A549 (cell line): Measurements from ENCODE around the gene EIF4B. TPM values are rescaled to one million over a fixed set of nuclear protein-coding genes. Genes with fewer than 3 reads are reported as not detected.

Source experiments
- ATAC-seq, 2 experiments: fragments of 200-7000 bp in 1 of 2; fragments of >200 bp in 1 of 2; cut with Nextera tagmentation in 1 of 2; cut with Tn5 transposase in 1 of 2; 3 replicates each; pipeline versions ENCODE4 v1.8.0 to v1.9.1; 2018 to 2020; ENCODE audit warnings: mild to moderate bottlenecking in 1 of 2, moderate library complexity in 1 of 2
- CTCF ChIA-PET: fragments of 300-600 bp; sonication (Branson Sonifier 250); formaldehyde crosslinking; extraction: SDS; loops from one replicate; lab custom pipeline; 2021; ENCODE audit warnings: antibody characterized with exemption, inconsistent platforms; lab: Yijun Ruan, JAX
- POLR2A ChIA-PET: fragments of 350-600 bp; formaldehyde crosslinking; extraction: SDS; loops from one replicate; lab custom pipeline; 2021; ENCODE audit warnings: antibody characterized with exemption, inconsistent platforms; lab: Yijun Ruan, JAX
- DNase-seq, 2 experiments: peaks; one replicate each; pipeline versions ENCODE4 v3.0.0 to v3.0.0-alpha.2; 2011 to 2016; ENCODE audit warnings: low read depth in 1 of 2, low spot score in 1 of 2
- FAIRE-seq: peaks from 2 replicates; lab custom pipeline; 2011; peaks lifted over from hg19 to GRCh38; lab: Jason Lieb, UNC
- H3K27ac ChIP-seq, 2 experiments: fragments of >200 bp; sonication (Bioruptor Twin); formaldehyde crosslinking; 3 replicates each; pipeline ENCODE4 v1.5.1; 2016 to 2017
- H3K4me1 ChIP-seq: fragments of >200 bp; sonication (Bioruptor Twin); formaldehyde crosslinking; 3 replicates; pipeline ENCODE4 v1.6.1; 2016
- H3K4me2 ChIP-seq: fragments of >200 bp; sonication (Bioruptor Twin); formaldehyde crosslinking; 3 replicates; pipeline ENCODE4 v1.6.1; 2016
- H3K4me3 ChIP-seq: fragments of >200 bp; sonication (Bioruptor Twin); formaldehyde crosslinking; 3 replicates; pipeline ENCODE4 v1.5.1; 2016
- H3K9me3 ChIP-seq: fragments of >200 bp; sonication (Bioruptor Twin); formaldehyde crosslinking; 3 replicates; pipeline ENCODE4 v1.6.1; 2016
- CBX2 ChIP-seq: fragments of 200-600 bp; sonication (generic); IDR thresholded peaks from 2 replicates; pipeline ENCODE4 v1.6.1; 2016; ENCODE audit warnings: low read depth, mild to moderate bottlenecking, borderline replicate concordance
- CEBPB ChIP-seq, 2 experiments: fragments of >200 bp in 1 of 2; sonication (Bioruptor Twin) in 1 of 2; formaldehyde crosslinking in 1 of 2; IDR thresholded peaks; 2 replicates each; pipeline ENCODE4 v1.6.1; 2012 to 2016
- E2F6 ChIP-seq: IDR thresholded peaks from 2 replicates; pipeline ENCODE4 v1.6.1; 2012; ENCODE audit warnings: low read depth, borderline replicate concordance
- EHMT2 ChIP-seq: fragments of 200-600 bp; sonication (generic); IDR thresholded peaks from 2 replicates; pipeline ENCODE4 v1.6.1; 2016; ENCODE audit warnings: antibody characterized with exemption, low read depth, mild to moderate bottlenecking, moderate library complexity
- FOSL2 ChIP-seq, 2 experiments: fragments of 450-650 bp in 1 of 2; fragments of >200 bp in 1 of 2; sonication (Bioruptor Twin) in 1 of 2; formaldehyde crosslinking; IDR thresholded peaks; 2 replicates each; pipeline versions ENCODE4 v1.5.0 to v1.6.1; 2016 to 2020; ENCODE audit warnings: mild to moderate bottlenecking in 1 of 2, moderate library complexity in 1 of 2
- HDAC2 ChIP-seq: fragments of 200-600 bp; sonication (generic); IDR thresholded peaks from 2 replicates; pipeline ENCODE4 v1.6.1; 2016
- HEYL ChIP-seq: fragments of 250-450 bp; sonication (Bioruptor Pico); IDR thresholded peaks from 2 replicates; pipeline ENCODE4 v1.8.0; 2021; ENCODE audit warnings: mild to moderate bottlenecking, moderate library complexity
- HOXB5 ChIP-seq: fragments of 250-450 bp; sonication (Bioruptor Pico); IDR thresholded peaks from 2 replicates; pipeline ENCODE4 v1.5.0; 2020; ENCODE audit warnings: mild to moderate bottlenecking, moderate library complexity
- MAX ChIP-seq: IDR thresholded peaks from 2 replicates; pipeline ENCODE4 v1.6.1; 2012
- MYC ChIP-seq: IDR thresholded peaks from 2 replicates; pipeline ENCODE4 v1.6.1; 2012; ENCODE audit warnings: mild to moderate bottlenecking, inconsistent platforms, low read length, improper control_type of control experiment, borderline replicate concordance
- NPAS2 ChIP-seq: fragments of 250-450 bp; sonication (Bioruptor Pico); IDR thresholded peaks from 2 replicates; pipeline ENCODE4 v1.8.0; 2022; ENCODE audit warnings: mild to moderate bottlenecking, moderate library complexity, borderline replicate concordance
- PBX3 ChIP-seq: IDR thresholded peaks from 2 replicates; pipeline ENCODE4 v1.6.1; 2012
- PHF8 ChIP-seq: fragments of 200-600 bp; sonication (generic); IDR thresholded peaks from 2 replicates; pipeline ENCODE4 v1.6.1; 2016; ENCODE audit warnings: low read depth, mild to moderate bottlenecking, antibody characterized with exemption, moderate library complexity, borderline replicate concordance
- POLR2A ChIP-seq: IDR thresholded peaks from 2 replicates; pipeline ENCODE4 v1.6.1; 2012; ENCODE audit warnings: mild to moderate bottlenecking, low read length
- RCOR1 ChIP-seq: fragments of 150-350 bp; IDR thresholded peaks from 2 replicates; pipeline ENCODE4 v1.6.1; 2014; ENCODE audit warnings: antibody characterized with exemption, low read length, low read depth
- SMC3 ChIP-seq: fragments of >200 bp; sonication (Bioruptor Twin); formaldehyde crosslinking; IDR thresholded peaks from 3 replicates; pipeline ENCODE4 v1.6.1; 2018; ENCODE audit warnings: inconsistent platforms
- ZNF302 ChIP-seq: fragments of 250-450 bp; sonication (Bioruptor Pico); IDR thresholded peaks from 2 replicates; pipeline ENCODE4 v1.9.0; 2021; ENCODE audit warnings: inconsistent platforms, mild to moderate bottlenecking, moderate library complexity
- ZSCAN20 ChIP-seq: fragments of 250-450 bp; sonication (Bioruptor Pico); IDR thresholded peaks from 2 replicates; pipeline ENCODE4 v1.8.0; 2022; ENCODE audit warnings: mild to moderate bottlenecking, moderate library complexity
- WGBS: methylation state at CpG from one replicate; pipeline ENCODE4 v1.1.6; 2017; ENCODE audit errors: missing lambda C conversion rate; 5-methylcytosine and 5-hydroxymethylcytosine counted together
- polyA plus RNA-seq, 4 experiments: library from polyadenylated mRNA; depleted of rRNA in 3 of 4; stranded (reverse); fragments of >200 nt; fragmentation: RNase III in 1 of 4; extraction: RNeasy Plus Mini Kit Qiagen cat#74134 plus additional on column Dnase treatment in 1 of 4; gene quantifications; 2 replicates in 3 of 4; 3 replicates in 1 of 4; pipeline ENCODE4 v1.2.3, GENCODE V29; 2011 to 2017

The EIF4B gene
- polyA plus RNA-seq, 2 of the 4 experiments (the other 2 are of a cell fraction) = 377 to 650 TPM

GRCh38 chr12:53051058-53051880 is 45.0 kb downstream of the EIF4B start:
- peak overlapping the region; percentile 57 for H3K4me3 ChIP-seq
- FAIRE-seq (no peak), DNase-seq (peak in 1 of 2 experiments; percentile 43), ATAC-seq (no peak)
- TF ChIP-seq SMC3 (no peak), NPAS2 (no peak), MYC (no peak), POLR2A (no peak), RCOR1 (no peak), HEYL (CRISPR knock-in tag) (no peak), HDAC2 (no peak), EHMT2 (no peak), CEBPB (IDR thresholded peaks at IDR 0.05) (0 out of 4 replicates have a peak, but pooled peaks of 1 of the 2 experiments have one; percentile 14), MAX (peak; percentile 19; the same call in 1 of the 2 replicates), HOXB5 (CRISPR knock-in tag) (no peak)
- WGBS = 51% methylated on average over 10 of the region's 11 CpGs
- CTCF ChIA-PET = interaction anchor here (0.6 to 45.5 kb wide), 11 partner anchors 9 to 146 kb away, joined by 3 to 1424 read pairs (median 5); partner anchors contain the start of genes IGFBP6, SOAT2 and SPRYD3
- POLR2A ChIA-PET = interaction anchor here (0.6 to 1.0 kb wide), 2 partner anchors 10 to 37 kb away, joined by 3 to 4 read pairs; no protein-coding TSS in a partner anchor
- H3K27ac ChIP-seq = peak overlapping the region; percentile 99
- no peaks in the 10 kb centered on the region for H3K9me3 ChIP-seq
- H3K4me1 ChIP-seq = peaks cover 72% of the 10 kb centered on the region
- H3K4me2 ChIP-seq = peak overlapping the region; percentile 93

GRCh38 chr12:53051881-53052412 is 45.7 kb downstream of the EIF4B start:
- ChIA-PET CTCF (interaction anchor here (1.2 to 45.5 kb wide), 8 partner anchors 10 to 146 kb away, joined by 3 to 1424 read pairs (median 7); partner anchors contain the start of genes IGFBP6, SOAT2 and SPRYD3), POLR2A (interaction anchor here (0.6 to 1.2 kb wide), 4 partner anchors 9 to 69 kb away, joined by 3 to 4 read pairs (median 4); no protein-coding TSS in a partner anchor)
- FAIRE-seq (no peak), ATAC-seq (no peak)
- no peaks in the 10 kb centered on the region for H3K9me3 ChIP-seq
- H3K4me3 ChIP-seq = peak overlapping the region; percentile 57; the same call in 2 of the 3 replicates
- H3K4me1 ChIP-seq = peaks cover 71% of the 10 kb centered on the region
- H3K4me2 ChIP-seq = peak overlapping the region; percentile 93
- H3K27ac ChIP-seq = peak overlapping the region; percentile 99
- no peak for TF ChIP-seq FOSL2 (IDR thresholded peaks at IDR 0.05)
- no peak for TF ChIP-seq FOSL2 (CRISPR knock-in tag; IDR thresholded peaks at IDR 0.05)
- TF ChIP-seq E2F6 = no peak
- no peak for TF ChIP-seq SMC3
- TF ChIP-seq, all 56 proteins: peak for 0
- no peak for DNase-seq
- WGBS = 74% methylated on average over 7 of the region's 7 CpGs

- Histone ChIP-seq H3K4me3 (peak overlapping the region; percentile 58), H3K4me1 (peaks cover 70% of the 10 kb centered on the region), H3K4me2 (peak overlapping the region; percentile 93), H3K27ac (peak overlapping the region; percentile 99), H3K9me3 (no peaks in the 10 kb centered on the region)
- FAIRE-seq (no peak), ATAC-seq (peak in 1 of 2 experiments; percentile 34; a peak in 3 of 6 replicates), DNase-seq (peak in 1 of 2 experiments; percentile 77)
- ChIA-PET CTCF (interaction anchor here (0.6 to 45.5 kb wide), 11 partner anchors 9 to 146 kb away, joined by 3 to 1424 read pairs (median 5); partner anchors contain the start of genes IGFBP6, SOAT2 and SPRYD3), POLR2A (interaction anchor here (0.6 to 3.2 kb wide), 4 partner anchors 10 to 69 kb away, joined by 3 to 9 read pairs (median 4); partner anchors contain the start of gene EIF4B)
- TF ChIP-seq EHMT2 = no peak
- TF ChIP-seq ZNF302 (CRISPR knock-in tag) = no peak
- TF ChIP-seq MAX = 0 out of 2 replicates have a peak, but pooled peaks have one; percentile 33
- peak; percentile 41; the same call in 1 of the 2 replicates for TF ChIP-seq PBX3
- TF ChIP-seq PHF8 = no peak
- no peak for TF ChIP-seq CBX2
- no peak for TF ChIP-seq ZSCAN20
- 32% methylated on average over 6 of the region's 11 CpGs for WGBS
These were observed 46.4 kb downstream of the EIF4B start for GRCh38 chr12:53052419-53053217.
